NCI-H1436 treated with DMSO at 0.1 percent for 48 hours (cell line): ENCODE data around the gene EIF4G1.

Source experiments
- DNase-seq: peaks from one replicate; lab custom pipeline; 2025; lab: John Stamatoyannopoulos, UW

EIF4G1 gene

DNA sequence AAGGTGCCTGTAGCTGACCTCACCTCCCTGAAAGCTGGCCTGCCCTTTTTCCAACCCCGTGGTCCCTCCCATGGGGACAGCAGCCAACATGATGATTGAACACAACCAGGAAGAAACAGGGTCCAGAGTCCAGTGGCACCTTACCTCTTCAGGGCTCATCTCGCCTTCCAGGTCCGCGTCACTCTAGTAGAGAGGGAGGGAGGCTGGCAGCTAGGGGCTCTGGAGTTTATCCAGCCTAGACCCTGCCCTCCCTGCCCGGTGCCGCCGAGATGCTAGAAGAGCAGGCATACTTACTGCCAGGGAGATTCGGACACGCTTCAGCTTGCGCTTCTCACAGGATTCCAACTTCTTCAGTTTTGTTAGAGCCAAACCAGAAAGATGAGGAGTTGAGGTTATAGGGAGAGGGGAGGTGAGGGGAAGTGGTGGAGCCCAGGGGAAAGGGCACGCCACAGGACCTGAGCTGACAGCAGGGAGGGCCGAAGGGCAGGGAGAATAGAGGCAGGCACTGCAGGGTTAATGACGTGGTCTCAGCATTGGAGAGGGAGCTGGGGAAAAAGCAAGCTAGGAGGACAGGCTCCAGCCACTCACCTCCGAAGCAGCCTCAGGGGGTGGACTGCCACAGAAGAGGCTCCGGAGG, 37.9 kb downstream of the EIF4G1 start:
- no peak for DNase-seq

DNA sequence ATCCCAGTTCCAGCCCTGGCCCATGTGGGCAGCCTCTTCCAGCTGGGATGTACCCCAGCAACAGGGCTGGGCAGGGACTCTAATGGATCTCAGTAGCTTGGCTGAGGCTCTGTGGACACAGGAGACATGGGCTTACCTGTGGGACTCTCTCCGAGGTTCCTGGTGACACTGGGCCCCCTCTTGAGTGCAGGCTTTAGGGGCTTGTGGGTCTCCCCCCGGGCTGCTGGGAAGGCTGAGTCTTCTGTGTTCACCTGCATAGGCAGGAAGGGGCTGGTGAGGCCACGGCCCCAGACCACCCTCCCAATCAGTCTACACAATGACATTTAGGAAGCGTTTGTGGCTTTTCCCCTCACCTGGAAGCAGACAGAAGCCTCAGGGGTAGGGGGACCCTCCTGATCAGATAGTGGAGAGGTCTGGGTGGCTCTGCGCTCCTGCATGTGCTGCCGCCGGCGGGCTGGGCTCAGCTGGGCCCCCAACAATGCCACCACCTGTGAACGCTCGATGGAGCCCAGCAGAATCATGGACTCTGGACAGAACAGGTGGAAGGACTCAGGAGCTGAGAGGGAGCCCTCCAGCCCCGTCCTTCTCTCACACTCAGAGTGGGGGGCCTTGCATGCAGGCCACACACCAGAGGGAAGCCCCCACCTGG, 38.6 kb downstream of the EIF4G1 start:
- no peak for DNase-seq

DNA sequence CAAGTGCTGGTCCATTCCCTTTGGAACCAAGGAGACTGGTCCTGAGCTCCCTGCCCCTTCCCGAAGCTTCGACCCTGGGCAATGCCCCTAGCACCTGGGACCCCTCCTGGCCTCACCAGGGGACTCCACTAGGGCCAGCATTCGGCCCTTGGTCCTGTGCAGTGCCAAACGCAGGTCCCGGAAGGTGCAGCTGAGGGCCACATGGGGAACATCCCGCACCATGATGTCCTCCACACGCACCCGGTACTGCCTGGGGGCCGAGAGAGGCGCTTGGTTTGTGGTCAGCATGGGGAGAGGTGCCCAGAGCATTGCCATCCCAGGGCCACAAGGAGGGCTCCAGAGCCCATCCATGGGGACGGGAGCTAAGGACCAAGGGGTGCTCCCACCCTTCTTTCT, 39.1 kb downstream of the EIF4G1 start:
- DNase-seq: no peak

DNA sequence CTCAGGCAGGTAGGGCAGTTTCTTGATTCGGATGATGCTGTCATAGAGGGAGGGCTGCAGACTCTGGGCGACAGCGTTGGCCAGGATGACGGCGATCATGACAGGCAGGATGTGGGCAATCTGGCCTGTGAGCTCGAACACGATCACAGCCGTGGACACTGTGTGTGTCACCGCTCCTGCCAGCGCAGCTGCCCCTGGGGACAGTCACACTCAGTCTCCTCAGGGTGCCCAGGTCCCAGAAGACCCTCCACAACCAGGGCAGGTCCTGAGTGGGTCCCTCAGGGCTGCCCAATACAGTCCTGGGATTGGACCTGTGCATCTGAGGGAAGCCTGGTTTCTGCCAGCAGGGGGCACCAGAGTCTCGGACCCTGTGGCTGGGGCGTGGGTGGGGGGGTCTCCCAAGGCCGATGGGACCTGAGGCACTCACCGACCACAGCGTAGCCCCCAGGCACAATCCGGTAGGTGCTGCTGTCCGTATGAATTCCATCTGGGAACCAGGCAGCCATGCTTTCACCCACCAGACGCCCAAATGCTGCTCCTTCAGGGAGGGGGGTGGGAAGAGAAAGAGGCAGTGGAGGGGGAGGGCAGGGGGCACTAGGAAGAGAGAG, 39.8 kb downstream of the EIF4G1 start:
- DNase-seq: no peak

DNA sequence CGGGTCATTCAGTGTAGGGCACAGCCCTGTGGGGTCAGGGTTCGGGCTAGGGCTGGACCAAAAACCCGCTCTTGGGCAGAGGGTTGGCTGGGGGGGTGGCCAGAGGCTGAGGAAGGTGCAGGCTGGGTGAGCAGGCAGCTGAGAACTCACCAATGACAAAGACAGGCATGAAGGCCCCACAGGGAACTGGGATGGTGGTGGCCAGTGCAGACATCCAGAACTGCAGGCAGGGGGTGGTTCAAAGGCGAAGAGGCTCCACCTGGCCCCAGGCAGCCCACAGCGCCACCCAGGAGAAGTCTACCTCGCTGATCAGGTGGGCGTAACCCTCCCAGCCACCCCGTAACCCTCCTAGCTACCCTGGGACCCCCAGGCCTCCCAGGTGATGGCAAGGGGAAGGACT, 40.3 kb downstream of the EIF4G1 start:
- DNase-seq: no peak

DNA sequence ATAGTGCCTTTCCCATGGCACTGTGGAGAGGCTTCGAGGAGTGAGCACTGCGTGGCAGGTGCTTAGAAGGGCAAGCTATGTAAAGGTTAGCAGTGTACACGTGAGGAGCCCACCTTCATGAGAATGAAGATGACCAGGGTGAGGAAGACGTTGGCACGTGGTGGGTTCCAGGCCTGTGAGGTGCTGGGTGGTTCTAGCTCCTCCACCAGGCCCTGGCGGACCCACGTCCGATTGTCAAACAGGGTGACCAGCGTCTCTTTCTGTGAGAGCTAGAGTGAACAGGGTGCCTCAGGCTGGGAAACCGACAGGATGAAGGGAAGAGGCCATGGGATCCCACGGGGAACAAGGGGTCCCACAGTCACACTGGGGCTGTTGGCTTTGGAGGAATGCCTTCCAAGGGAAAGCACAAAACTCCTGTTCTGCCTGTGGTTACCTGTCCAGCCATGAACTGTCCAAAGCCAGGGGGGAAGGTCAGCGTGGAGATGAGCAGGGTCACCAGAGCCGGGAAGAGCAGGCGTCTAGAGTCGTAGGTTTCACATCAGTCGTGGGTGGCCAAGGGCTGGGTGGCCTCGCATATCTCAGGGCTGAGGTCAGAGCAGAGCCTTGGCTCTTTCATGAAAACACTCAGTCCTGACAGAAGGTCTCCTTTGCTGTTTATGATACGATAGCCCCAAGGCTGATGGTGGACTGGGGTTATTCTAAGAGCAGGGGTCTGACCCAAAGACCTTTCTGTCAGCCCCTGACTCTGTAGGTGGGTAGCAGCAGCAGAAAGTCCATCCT, 41.0 kb downstream of the EIF4G1 start:
- DNase-seq: no peak

DNA sequence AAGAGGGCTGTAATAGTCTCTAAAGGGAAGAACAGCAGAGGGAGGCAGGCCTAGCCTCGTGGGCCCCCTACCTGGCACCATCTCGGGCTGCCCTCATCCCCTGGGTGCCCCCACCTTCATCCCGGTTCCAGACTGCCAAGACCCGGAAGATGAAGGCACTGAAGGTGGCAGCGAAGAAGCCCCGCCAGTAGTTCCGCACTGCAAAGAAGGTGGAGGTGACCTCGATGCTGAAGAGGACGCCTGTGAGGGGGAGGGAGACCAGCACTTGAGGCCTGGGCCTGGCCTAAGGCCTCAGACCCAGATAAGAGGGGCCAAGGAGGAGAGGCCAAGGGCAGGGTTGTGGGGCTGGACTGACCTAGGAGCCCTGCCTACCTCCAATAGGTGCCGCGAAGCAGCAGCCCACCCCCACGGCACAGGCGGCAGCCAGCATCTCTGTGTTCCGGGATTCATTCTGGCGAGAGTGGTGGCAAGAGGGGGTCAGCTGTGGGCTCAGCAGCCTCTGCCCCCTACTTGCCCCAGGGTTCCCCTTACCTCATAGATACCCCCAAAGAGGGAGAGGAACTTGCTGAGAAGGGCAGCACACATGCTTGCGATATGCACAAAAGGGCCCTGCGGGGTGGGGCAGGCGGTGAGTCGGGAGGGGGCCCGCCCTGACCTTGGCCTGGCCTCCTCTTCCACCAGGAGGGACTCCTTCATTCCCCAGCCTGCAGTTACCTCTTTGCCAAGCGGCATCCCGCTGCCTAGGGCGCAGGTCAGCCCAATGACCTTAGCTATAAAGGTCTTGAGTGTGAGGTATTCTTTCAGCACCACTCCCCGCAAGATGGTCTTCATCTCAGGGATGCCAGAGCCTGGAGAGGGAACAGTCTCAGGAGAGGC, 43.1 kb downstream of the EIF4G1 start:
- no peak for DNase-seq

DNA sequence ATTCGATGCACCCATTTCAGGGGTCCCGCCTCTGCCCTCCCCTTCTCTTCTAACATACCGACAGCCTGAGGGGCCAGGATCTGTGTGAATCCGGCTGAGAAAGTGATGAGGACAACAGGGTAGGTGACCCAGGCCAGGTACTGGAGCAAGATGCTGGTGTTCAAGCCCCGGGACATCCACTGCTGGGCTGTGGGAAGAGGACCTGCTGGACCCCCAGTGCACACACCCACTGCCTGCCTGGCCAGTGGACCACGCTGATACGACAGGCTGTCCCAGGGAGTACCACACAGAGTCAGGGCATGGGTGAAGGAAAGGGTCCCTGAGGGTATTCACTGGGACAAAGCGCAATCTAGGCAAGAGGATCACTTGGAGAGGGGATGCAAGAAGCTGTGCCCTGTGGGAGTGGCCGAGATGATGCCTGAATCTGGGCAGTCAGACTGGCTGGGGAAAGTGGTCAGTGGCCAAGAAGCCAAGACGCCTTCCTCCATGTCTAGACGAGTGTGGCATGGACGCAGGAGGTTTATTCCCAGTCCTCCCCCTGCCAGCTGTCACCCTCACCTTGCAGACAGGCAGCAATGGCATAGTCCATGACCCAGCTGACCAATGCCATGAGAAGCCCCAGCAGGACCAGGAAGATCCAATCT, 43.8 kb downstream of the EIF4G1 start:
- no peak for DNase-seq

DNA sequence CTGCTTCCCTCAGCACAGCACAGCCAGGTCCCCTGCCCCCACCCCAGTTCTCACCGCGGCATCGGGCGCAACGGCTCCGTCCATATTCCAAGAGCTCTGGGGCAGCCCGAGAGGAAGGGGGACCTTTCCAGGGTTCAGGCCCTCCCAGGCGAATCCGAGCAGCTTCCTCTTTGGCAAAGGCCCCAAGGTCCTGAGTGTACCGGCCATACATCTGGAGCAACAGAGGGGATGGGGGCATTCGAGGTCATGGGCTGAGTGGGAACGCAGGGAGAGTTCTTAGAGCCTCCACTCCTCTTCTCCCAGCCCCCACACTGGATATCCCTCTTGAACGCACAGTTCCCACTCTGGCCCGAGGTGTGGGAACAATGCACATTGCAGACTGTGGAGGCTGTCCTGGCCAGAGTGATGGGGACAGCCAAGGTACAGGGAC, 44.5 kb downstream of the EIF4G1 start:
- DNase-seq: no peak

DNA sequence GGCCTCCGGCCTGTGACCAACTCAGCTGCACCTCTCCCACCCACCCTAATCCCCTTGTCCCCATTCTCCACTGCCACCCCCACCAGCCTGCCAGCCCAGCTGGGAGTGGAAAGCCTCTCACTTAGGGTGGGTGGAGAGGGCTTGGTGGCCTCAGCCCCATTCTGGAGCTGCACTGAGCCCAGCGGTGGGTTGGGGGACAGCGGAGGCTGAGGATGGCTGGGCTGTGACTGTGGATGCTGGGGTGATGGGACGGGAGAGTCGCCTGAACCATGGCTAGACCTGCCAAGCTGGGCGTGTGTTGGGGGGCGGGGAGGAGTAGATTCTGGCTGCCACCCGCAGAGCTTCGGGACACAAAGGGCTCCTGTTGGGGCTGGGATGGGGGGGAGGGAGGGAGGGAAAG, 45.2 kb downstream of the EIF4G1 start:
- no peak for DNase-seq

DNA sequence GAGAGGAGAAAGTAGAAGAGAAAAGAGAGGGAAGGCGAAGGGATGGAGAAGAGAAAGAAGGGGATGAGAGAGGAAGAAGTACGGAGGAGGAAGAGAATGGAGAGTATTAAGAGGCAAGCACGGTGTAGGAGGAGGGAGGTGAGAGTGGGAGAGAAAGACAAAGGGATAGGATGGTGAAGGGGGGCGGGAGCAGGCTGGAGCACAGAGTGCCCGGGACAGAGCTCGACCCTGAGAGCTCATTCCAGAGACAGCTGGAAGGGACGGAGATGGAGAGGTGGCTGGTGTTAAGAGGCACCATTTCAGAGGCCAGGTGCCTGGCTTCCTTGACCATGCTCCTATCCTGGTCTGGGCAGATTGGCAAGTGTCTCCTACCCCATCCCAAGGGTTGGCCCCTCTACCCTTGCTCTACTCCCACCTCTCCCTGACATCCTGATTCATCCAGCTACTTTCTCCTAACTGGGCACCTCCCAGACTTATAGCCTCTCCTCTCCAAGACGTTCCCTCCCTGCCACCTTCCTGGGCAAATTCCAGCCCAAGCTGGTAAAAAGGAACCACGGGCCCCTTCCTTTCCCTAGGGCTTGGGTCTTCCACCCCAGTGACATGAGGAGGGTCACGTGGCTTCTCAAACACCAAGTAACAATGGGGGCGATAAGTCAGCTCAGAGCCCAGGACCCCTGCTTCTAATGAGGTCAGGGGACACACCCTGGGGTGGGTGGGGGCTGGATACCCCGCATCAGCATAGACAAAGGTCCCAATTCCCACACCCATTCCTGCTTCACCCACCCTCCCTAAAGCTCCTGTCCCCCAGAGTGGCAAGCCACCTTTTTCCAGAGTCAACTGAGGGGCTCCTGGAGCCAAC, 45.9 kb downstream of the EIF4G1 start:
- DNase-seq: no peak

DNA sequence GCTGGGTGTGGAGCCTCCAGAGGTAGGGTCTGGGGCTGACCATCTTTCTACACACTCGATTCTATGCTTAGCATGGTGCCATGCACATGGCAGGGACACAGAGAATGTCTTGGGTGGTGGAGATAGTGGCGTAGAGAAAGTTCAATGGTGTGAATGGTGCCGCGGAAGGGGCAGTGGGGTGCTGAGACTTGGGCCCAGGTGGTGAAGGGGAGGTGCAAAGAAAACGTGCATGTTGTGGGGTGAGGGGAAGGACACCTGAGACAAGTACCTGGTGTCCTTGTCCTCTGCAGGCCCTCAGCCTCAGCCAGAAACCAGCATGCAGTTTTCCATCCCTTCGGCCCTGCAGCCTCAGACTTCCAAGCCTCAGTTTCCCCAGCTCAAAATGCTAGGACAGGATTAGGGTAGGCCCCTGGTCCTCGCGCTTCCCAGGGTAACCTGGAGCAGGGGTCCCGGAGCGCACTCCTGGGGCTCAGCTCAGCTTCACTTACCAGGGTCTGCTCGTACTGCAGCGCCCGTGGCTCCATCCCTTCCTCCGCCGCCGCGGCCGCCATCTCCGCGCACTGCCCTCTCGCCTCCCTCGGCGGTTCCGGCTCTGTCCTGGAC, 46.6 kb downstream of the EIF4G1 start:
- DNase-seq: no peak

DNA sequence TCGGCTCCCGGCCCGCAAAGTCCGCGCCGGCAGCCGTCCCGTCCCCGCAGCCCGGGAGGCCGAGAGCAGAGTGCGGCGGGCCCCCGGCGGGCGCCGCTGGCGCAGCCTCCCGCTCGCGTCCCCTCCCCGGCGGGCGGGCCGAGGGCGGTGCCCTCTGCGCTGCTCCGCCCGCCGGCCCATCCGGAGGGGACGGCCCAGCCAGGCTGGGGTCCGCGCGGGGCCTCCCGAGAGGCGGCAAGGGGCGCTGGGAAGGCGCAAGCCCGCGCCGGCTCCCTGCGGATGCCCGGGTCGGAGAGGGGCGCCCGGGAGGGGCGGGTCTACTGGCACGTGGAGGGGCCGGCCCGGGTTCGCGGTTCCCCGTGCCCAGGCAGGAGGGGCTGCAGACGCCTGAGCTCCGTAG, 47.1 kb downstream of the EIF4G1 start, which contains the start of the genes CLCN2 and POLR2H:
Gene CLCN2, minus strand, starts transcription at position 74 of the 400 bp plus-strand sequence. CDS start 126 bp downstream, outside the sequence.
Gene POLR2H, plus strand, starts transcription at position 179 of the 400 bp plus-strand sequence. CDS start 1,783 bp downstream, outside the sequence.
- no peak for DNase-seq

DNA sequence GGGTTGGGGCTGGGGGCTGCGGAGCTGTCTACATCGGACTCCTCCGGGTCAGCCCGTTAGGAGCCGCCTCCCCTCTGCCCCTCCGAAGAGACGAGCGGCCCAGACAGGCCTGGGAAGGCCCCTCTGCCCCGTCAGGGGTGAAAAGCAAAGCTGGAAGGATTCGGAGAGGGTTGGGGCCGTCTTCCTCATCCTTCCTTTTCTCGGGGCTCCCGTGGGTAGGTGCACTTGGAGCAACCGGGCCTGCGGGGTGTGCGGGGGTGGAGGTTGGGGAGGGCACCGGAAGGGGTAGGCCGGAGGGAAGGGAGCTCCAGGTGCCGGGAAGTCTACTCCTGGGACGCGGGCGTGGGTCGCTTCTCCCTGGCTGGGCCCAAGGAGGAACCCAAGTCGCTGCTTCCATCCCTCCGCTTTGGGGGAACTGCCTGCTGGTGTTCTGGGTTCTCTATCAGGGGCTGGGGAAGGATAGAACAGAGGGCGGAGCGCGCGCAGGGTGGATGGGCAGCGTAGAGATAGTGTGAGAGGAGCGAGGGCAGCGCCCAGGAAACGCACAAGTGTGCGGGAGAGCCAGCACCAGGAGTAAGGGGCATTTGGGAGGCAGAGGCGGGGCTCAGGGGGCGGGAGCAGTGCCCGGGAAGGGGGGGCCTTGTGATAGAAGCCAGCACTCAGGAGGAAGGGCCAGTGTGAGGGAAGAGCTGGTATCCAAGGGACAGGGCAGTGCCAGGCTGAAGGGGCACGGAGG, 47.7 kb downstream of the EIF4G1 start:
- no peak for DNase-seq

DNA sequence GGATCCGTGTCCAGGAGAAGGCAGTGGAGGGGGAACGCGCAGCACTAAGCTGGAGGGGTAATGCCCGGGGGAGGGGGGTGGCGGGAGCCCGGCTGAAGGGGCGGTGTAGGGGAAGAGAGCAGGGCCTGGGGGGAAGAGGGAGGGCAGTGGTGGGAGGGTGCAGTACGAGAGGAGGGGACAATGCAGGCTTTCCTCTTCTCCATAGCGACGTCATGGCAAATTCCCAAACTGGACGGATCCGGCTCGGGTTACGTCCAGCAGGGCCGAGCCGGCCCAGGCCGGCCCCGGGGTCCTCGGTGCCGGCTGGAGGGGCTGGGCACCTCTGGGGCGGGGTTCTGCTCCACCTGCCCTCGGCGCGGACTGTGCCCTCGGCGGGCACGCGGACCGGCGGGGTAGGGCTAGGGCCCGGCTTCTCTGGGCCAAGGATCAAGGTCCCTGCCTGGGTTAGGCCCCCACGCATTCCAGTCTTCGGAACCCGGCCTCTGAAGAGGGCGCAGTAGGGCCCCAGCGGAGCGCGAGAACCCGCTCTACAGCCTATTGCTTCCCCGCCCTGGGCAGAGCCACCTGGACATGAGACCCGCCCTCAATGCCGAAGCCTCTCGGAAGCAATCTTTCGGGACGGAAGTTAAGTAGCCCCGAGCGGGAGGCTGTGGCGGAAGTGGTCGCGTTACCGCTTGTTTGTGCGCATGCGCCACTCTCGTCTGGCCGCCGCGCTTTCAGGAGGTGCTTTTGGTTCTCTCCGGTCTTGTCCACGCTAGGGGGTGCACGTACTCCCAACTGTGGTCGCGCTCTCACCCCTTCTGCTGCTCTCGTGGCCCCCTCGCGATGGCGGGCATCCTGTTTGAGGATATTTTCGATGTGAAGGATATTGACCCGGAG, 48.5 kb downstream of the EIF4G1 start:
- peak; percentile 97 for DNase-seq

DNA sequence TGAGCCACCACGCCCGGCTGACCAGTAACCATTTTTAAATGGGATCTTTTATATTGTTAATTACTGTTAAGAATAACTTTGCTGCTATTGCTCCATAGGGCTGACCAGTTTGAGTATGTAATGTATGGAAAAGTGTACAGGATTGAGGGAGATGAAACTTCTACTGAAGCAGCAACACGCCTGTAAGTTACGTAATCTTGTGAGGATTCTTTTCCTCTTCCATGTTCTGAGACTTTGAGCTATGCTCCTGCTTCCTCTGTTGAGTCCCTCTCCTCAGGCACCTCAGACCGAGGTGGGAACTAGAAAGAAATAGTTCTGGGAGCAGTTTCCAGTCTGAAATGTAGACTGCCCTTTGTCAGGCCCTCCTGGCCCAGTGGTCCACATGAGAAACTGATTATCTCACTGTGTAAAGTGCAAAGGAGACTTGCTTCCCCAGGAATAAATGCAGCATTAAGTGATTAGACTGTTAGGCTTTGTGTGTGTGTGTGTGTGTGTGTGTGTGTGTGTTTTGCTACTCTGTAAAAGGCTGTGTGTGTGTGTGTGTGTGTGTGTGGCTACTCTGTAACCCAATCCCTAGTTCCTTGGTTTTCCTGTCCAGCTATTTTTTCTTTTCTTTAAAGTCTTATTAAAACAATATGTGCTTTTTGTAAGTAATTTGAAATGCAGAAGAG, 52.3 kb downstream of the EIF4G1 start:
- no peak for DNase-seq

DNA sequence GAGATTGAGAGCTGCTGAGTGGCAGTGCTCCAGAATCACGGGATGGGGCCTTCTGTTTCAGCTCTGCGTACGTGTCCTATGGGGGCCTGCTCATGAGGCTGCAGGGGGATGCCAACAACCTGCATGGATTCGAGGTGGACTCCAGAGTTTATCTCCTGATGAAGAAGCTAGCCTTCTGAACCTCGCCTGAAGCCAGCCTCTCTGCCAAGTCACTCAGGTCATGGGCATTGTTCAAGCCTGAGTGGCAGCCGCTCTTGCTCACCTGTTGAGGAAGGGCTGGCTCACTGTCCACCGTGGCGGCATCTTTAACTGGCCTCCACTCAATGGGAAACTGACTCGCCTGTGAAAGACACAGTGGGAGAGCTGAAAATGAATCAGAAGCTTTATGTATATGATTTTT, 53.7 kb downstream of the EIF4G1 start:
- no peak for DNase-seq
